Activated T-cell treated with anti-CD3 and anti-CD28 coated beads, Interleukin-2, amount 50 U/mL, for 72 hours (primary cell): ENCODE measurements around the gene IDI1. TPM values are rescaled to one million over a fixed set of nuclear protein-coding genes. Genes with fewer than 3 reads are reported as not detected.
A peak's percentile ranks its signal among the peaks of the same experiment; 100 is the strongest.

Experiments used
- ATAC-seq, 2 donors: fragments of 150-1000 bp; cut with Tn5 transposase; replicated peaks in 1 of 2; 2 replicates each; pipeline ENCODE4 v1.10.0; 2021; ENCODE audit warnings: moderate library complexity in 2 of 2, mild to moderate bottlenecking in 1 of 2
- DNase-seq, 2 donors: peaks; one replicate each; pipeline ENCODE4 v3.0.0; 2021 to 2022; ENCODE audit warnings: mixed read lengths in 1 of 2
- H3K27ac Mint-ChIP-seq: one replicate; pipeline ENCODE4 v1.8.0; 2022; ENCODE audit warnings: mild to moderate bottlenecking, moderate library complexity, mixed read lengths
- H3K27me3 Mint-ChIP-seq: one replicate; pipeline ENCODE4 v1.8.0; 2022; ENCODE audit warnings: low read depth, mixed read lengths
- H3K36me3 Mint-ChIP-seq, 2 donors: one replicate each; pipeline ENCODE4 v1.8.0; 2022; ENCODE audit warnings: mixed read lengths in 2 of 2, mild to moderate bottlenecking in 1 of 2; ENCODE audit not compliant: insufficient read depth in 2 of 2
- H3K4me1 Mint-ChIP-seq: one replicate; pipeline ENCODE4 v1.8.0; 2022; ENCODE audit warnings: low read depth, mixed read lengths
- H3K4me3 Mint-ChIP-seq, 2 donors: one replicate each; pipeline ENCODE4 v1.8.0; 2022; ENCODE audit warnings: mild to moderate bottlenecking in 2 of 2, mixed read lengths in 2 of 2, moderate library complexity in 2 of 2
- H3K9me3 Mint-ChIP-seq, 2 donors: one replicate each; pipeline ENCODE4 v1.8.0; 2022; ENCODE audit warnings: mixed read lengths in 2 of 2
- total RNA-seq, 2 donors: library from RNA; stranded (reverse); gene quantifications; one replicate each; pipeline ENCODE4 v1.2.3, GENCODE V29; 2022

IDI1 gene
- total RNA-seq, 2 donors from 2014 or later, result 37.4 to 46.7 TPM

DNA sequence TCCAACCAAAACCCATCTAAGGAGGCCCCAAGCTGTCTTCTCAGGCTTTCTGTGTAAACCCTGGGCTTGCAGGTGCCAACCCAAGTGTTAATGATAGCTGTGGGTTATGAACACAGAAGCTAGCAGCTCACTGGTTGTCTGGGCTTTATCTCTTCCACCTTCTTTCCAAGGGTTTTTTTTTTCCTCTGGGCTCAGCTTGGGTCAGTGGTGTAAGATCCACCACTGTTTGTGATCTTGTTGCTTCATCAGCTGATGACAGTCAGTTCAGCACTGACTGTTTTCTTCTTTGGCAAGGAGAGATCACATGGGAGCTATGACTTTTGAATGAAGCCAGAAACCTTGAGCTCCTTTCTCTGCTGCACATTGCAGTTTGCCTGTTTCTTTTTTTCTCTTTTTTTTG lies 56.0 kb downstream of the IDI1 start:
- H3K27me3 Mint-ChIP-seq, result no peaks in the 10 kb centered on the region
- peak overlapping the region; percentile 24 for H3K27ac Mint-ChIP-seq
- H3K4me1 Mint-ChIP-seq, result peaks cover 35% of the 10 kb centered on the region
- no peaks in the 10 kb centered on the region for H3K9me3 Mint-ChIP-seq
- no peak for ATAC-seq
- DNase-seq, result no peak
- H3K36me3 Mint-ChIP-seq, result peaks cover 16 to 39% of the 10 kb centered on the region in 2 donors
- H3K4me3 Mint-ChIP-seq, result no peak overlapping the region

DNA sequence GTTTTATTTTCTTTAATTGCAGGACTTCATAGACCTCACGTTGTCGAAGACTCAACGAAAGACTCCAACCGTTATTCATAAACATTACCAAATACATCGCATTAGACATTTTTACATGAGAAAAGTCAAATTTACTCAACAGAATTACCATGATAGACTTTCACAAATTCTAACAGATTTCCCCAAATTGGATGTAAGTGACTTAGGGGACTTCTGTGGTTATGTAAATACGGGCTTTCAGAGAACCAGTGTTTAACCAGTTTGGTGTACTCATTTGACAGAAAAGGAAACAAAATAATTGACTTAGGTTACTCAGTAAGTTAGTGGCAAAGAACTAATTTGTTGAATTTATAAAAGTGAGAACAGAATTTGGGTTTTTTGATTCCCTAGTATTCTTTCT lies 56.5 kb downstream of the IDI1 start:
- Mint-ChIP-seq H3K27me3 (no peaks in the 10 kb centered on the region), H3K36me3 (peaks cover 13 to 35% of the 10 kb centered on the region in 2 donors), H3K27ac (no peak overlapping the region), H3K9me3 (no peaks in the 10 kb centered on the region), H3K4me3 (no peak overlapping the region), H3K4me1 (peaks cover 33% of the 10 kb centered on the region)
- DNase-seq, result no peak
- ATAC-seq, result no peak

DNA sequence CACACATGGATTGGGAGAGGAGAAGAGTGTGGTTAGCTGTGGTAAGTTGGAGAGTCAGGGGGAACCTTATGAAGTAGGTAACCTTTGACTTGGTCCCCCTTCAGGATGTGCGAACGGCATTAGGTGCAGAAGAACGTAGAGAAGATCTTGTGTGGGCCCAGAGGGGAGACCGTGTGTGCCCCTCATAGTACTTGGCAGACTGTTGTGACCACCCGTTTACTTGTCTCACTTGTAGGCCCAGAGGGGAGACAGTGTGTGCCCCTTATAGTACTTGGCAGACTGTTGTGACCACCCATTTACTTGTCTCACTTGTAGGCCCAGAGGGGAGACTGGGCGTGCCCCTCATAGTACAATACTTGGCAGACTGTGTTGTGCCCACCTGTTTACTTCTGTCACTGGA lies 58.1 kb downstream of the IDI1 start:
- Mint-ChIP-seq H3K27me3 (no peaks in the 10 kb centered on the region), H3K9me3 (no peaks in the 10 kb centered on the region), H3K27ac (peak overlapping the region; percentile 96), H3K4me1 (peaks cover 46% of the 10 kb centered on the region), H3K36me3 (peaks cover 11 to 29% of the 10 kb centered on the region in 2 donors), H3K4me3 (peak overlapping the region; percentile 30 to 98)
- no peak for ATAC-seq
- DNase-seq, result no peak

Other genes with a start within 250 kb of the IDI1 start
- 100 to 1,000 TPM; 103 to 109 TPM for gene LARP4B, start 117.4 kb downstream of the IDI1 start, total RNA-seq
- 10 to 100 TPM; 76.9 to 78.1 TPM for gene GTPBP4, start 60.7 kb downstream of the IDI1 start, total RNA-seq
- not detected for gene IDI2, start 23.3 kb downstream of the IDI1 start, total RNA-seq
- 10 to 100 TPM; 18.1 to 18.7 TPM for gene WDR37, start 7.3 kb upstream of the IDI1 start, total RNA-seq